ENCODE data around the gene CFDP1. TPM values are rescaled to one million over a fixed set of nuclear protein-coding genes. Genes with fewer than 3 reads are reported as not detected.

Gene CFDP1
- total RNA-seq, 2 donors from 2014 or later = 25.2 to 33.6 TPM

DNA sequence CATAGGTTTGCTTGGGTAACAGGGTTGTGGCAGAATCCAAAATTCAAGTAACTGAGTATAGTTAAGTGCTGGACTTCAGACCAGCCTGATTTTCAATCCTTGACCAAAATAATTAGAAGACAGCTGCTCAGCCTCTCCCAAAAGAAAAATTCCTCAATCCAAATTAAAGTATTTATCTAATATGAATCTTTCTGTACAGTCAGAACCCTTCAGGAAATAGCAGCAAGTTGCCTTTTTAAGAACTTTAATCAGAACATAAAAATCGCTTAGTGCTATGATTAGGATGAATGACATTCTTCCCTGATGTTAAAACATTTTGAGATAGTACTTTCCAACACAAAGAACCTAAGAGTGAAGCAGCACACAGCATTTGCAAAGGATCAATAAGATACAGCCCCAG lies 50.2 kb downstream of the CFDP1 start:
- no peaks in the 10 kb centered on the region for H3K9me3 ChIP-seq
- no peak overlapping the region for H3K27ac ChIP-seq
- no peak for DNase-seq (ENCODE audit: low spot score)
- no peak overlapping the region for H3K4me3 ChIP-seq
- H3K27me3 ChIP-seq = no peaks in the 10 kb centered on the region
- H3K36me3 ChIP-seq = no peaks in the 10 kb centered on the region
- TF ChIP-seq, protein P1, sequence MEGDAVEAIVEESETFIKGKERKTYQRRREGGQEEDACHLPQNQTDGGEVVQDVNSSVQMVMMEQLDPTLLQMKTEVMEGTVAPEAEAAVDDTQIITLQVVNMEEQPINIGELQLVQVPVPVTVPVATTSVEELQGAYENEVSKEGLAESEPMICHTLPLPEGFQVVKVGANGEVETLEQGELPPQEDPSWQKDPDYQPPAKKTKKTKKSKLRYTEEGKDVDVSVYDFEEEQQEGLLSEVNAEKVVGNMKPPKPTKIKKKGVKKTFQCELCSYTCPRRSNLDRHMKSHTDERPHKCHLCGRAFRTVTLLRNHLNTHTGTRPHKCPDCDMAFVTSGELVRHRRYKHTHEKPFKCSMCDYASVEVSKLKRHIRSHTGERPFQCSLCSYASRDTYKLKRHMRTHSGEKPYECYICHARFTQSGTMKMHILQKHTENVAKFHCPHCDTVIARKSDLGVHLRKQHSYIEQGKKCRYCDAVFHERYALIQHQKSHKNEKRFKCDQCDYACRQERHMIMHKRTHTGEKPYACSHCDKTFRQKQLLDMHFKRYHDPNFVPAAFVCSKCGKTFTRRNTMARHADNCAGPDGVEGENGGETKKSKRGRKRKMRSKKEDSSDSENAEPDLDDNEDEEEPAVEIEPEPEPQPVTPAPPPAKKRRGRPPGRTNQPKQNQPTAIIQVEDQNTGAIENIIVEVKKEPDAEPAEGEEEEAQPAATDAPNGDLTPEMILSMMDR (IDR thresholded peaks at IDR 0.05) = no peak
- peaks cover 0 to 8% of the 10 kb centered on the region in 2 donors for H3K4me1 ChIP-seq

- H3K4me3 ChIP-seq = no peak overlapping the region
- no peak overlapping the region for H3K27ac ChIP-seq
- H3K27me3 ChIP-seq = no peaks in the 10 kb centered on the region
- no peaks in the 10 kb centered on the region for H3K36me3 ChIP-seq
- peaks cover 0 to 13% of the 10 kb centered on the region in 2 donors for H3K4me1 ChIP-seq
- DNase-seq (ENCODE audit: low spot score) = no peak
- TF ChIP-seq, protein P1 (IDR thresholded peaks at IDR 0.05) = no peak
- no peaks in the 10 kb centered on the region for H3K9me3 ChIP-seq
Observed at GRCh38 chr16:75382611-75383010, 50.7 kb downstream of the CFDP1 start.

- Histone ChIP-seq H3K4me1 (peaks cover 0 to 15% of the 10 kb centered on the region in 2 donors), H3K27ac (no peak overlapping the region), H3K36me3 (no peaks in the 10 kb centered on the region), H3K9me3 (no peaks in the 10 kb centered on the region), H3K27me3 (no peaks in the 10 kb centered on the region), H3K4me3 (no peak overlapping the region)
- no peak for DNase-seq (ENCODE audit: low spot score)
- TF ChIP-seq, protein P1 (IDR thresholded peaks at IDR 0.05) = no peak
Observed at GRCh38 chr16:75380870-75381269, 52.4 kb downstream of the CFDP1 start.

- H3K4me1 ChIP-seq = peaks cover 0 to 8% of the 10 kb centered on the region in 2 donors
- TF ChIP-seq, protein P1 (IDR thresholded peaks at IDR 0.05) = no peak
- H3K36me3 ChIP-seq = no peaks in the 10 kb centered on the region
- no peaks in the 10 kb centered on the region for H3K27me3 ChIP-seq
- no peak overlapping the region for H3K27ac ChIP-seq
- no peaks in the 10 kb centered on the region for H3K9me3 ChIP-seq
- H3K4me3 ChIP-seq = no peak overlapping the region
- DNase-seq (ENCODE audit: low spot score) = no peak
Observed at GRCh38 chr16:75379911-75380847, 53.1 kb downstream of the CFDP1 start.

DNA sequence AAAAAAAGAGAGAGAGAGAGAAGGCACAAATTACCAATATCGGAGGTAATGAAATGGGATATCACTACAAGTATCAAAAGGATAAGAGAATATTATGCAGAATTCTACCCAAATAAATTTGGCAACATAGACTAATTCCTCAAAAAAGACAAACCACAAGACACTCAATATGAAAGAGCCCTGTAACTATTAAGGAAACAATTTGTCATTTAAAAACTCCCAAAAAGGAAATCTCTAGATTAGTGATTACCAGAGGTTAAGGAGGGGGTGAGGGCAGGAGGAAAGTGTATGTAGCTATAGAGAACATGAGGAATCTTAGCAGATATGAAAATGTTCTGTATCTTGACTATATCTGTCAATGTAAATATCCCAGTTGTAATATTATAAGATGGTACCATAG lies 54.0 kb downstream of the CFDP1 start:
- peaks cover 0 to 7% of the 10 kb centered on the region in 2 donors for H3K4me1 ChIP-seq
- TF ChIP-seq, protein P1 (IDR thresholded peaks at IDR 0.05) = no peak
- H3K4me3 ChIP-seq = no peak overlapping the region
- DNase-seq (ENCODE audit: low spot score) = no peak
- H3K27ac ChIP-seq = no peak overlapping the region
- H3K9me3 ChIP-seq = no peaks in the 10 kb centered on the region
- H3K27me3 ChIP-seq = no peaks in the 10 kb centered on the region
- no peaks in the 10 kb centered on the region for H3K36me3 ChIP-seq
